Effector memory CD8-positive, alpha-beta T cell (primary cell): Measurements from ENCODE around the gene CASKIN2.

Experiments used
- ATAC-seq: fragments of 150-1000 bp; cut with Tn5 transposase; replicated peaks from 2 replicates; pipeline ENCODE4 v1.10.0; 2021; ENCODE audit warnings: mild to moderate bottlenecking, moderate library complexity
- DNase-seq, 3 experiments: peaks; one replicate each; pipeline ENCODE4 v3.0.0; 2021
- H3K27ac Mint-ChIP-seq, 2 donors: one replicate each; pipeline ENCODE4 v1.8.0; 2022; ENCODE audit warnings: mild to moderate bottlenecking in 2 of 2, mixed read lengths in 2 of 2, moderate library complexity in 2 of 2
- H3K27me3 Mint-ChIP-seq, 2 donors: one replicate each; pipeline ENCODE4 v1.8.0; 2022; ENCODE audit warnings: mixed read lengths in 2 of 2
- H3K36me3 Mint-ChIP-seq: one replicate; pipeline ENCODE4 v1.8.0; 2022; ENCODE audit warnings: mild to moderate bottlenecking, moderate library complexity, mixed read lengths; ENCODE audit not compliant: insufficient read depth
- H3K4me1 Mint-ChIP-seq, 2 donors: one replicate each; pipeline ENCODE4 v1.8.0; 2022; ENCODE audit warnings: low read depth in 2 of 2, mixed read lengths in 2 of 2
- H3K4me3 Mint-ChIP-seq, 2 donors: one replicate each; pipeline ENCODE4 v1.8.0; 2022; ENCODE audit warnings: mild to moderate bottlenecking in 2 of 2, mixed read lengths in 2 of 2, moderate library complexity in 2 of 2
- H3K9me3 Mint-ChIP-seq, 2 donors: one replicate each; pipeline ENCODE4 v1.8.0; 2022; ENCODE audit warnings: mixed read lengths in 2 of 2
- total RNA-seq, 9 experiments: gene quantifications; one replicate each; lab custom pipeline; 2026; lab: John Stamatoyannopoulos, UW

Gene CASKIN2, protein sequence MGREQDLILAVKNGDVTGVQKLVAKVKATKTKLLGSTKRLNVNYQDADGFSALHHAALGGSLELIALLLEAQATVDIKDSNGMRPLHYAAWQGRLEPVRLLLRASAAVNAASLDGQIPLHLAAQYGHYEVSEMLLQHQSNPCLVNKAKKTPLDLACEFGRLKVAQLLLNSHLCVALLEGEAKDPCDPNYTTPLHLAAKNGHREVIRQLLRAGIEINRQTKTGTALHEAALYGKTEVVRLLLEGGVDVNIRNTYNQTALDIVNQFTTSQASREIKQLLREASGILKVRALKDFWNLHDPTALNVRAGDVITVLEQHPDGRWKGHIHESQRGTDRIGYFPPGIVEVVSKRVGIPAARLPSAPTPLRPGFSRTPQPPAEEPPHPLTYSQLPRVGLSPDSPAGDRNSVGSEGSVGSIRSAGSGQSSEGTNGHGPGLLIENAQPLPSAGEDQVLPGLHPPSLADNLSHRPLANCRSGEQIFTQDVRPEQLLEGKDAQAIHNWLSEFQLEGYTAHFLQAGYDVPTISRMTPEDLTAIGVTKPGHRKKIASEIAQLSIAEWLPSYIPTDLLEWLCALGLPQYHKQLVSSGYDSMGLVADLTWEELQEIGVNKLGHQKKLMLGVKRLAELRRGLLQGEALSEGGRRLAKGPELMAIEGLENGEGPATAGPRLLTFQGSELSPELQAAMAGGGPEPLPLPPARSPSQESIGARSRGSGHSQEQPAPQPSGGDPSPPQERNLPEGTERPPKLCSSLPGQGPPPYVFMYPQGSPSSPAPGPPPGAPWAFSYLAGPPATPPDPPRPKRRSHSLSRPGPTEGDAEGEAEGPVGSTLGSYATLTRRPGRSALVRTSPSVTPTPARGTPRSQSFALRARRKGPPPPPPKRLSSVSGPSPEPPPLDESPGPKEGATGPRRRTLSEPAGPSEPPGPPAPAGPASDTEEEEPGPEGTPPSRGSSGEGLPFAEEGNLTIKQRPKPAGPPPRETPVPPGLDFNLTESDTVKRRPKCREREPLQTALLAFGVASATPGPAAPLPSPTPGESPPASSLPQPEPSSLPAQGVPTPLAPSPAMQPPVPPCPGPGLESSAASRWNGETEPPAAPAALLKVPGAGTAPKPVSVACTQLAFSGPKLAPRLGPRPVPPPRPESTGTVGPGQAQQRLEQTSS (N-terminal part only)
- 0 to 4.8 (median 1.8) reads per million in 9 experiments for total RNA-seq

DNA sequence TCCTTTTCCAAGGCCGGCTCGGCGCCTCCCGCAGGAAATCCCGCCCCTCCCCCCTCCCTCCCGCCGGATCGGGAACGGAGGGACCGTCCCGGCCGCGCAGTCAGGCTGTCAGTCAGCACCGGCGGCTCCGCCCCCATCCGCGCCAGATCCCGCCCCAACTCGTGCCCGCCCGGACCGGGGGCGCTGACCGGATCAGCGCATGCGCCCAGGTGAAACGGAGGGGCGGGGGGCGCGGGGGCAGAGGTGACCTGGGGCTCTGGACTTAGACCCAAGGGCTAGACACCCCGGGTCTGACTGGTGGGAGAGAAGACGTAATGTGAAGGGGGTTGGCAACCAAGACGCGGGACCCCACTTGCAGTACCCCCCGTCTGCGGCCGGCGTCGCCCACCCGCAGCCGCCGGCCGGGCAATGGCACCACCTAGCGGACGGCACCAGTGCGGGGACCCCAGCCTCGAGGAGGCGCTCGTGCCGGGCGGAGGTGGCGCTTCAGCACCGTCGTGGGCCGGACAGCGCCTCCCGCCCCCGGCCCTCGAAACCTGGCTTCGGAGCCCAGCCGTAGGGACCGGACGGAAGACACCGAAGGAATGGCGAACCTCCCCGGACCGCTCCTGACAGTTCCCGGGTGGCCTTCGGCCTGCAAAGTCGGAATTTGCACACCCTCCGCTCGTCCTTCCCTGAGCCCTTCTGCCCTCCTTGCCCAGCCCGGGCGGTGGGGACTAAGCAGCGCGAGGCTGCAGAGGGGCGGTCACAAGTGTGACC is at the start of gene CASKIN2:
Gene CASKIN2 (minus strand): TSS at position 42 of the 759 bp plus-strand sequence. CDS start 1,733 bp downstream, outside the sequence.
- Mint-ChIP-seq H3K27me3 (no peaks in the 10 kb centered on the region), H3K27ac (peak within 1 kb of the TSS; percentile 70 to 98), H3K4me3 (peak within 1 kb of the TSS; percentile 80 to 86), H3K36me3 (peaks cover 46% of the 10 kb centered on the region), H3K9me3 (no peaks in the 10 kb centered on the region), H3K4me1 (peaks cover 18 to 20% of the 10 kb centered on the region in 2 donors)
- peak; percentile 71 to 72 (median 71) for DNase-seq
- peak; percentile 54 for ATAC-seq

DNA sequence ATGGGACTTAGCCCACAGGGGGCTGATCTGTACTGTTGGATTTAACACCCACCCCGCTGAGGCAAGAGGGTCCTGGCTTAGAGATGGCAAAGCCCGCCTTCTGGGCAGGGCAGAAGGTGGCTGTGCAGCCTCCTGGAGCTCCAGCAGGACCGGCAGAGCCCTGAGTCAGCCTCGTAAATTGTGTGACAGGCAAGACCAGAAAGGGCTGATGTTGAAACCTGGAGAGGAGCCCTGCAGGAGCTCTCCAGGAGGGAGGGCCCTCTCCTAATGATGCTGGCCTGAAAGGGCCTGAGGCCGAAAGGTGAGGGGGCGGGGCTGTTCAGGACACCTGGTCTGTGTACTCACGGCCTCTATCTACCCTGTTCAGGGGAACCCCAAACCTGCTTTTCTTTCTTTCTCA is 49.7 kb upstream of the CASKIN2 start:
- Mint-ChIP-seq H3K27me3 (no peaks in the 10 kb centered on the region), H3K36me3 (peaks cover 30% of the 10 kb centered on the region), H3K27ac (no peak overlapping the region), H3K9me3 (no peaks in the 10 kb centered on the region), H3K4me3 (no peak overlapping the region), H3K4me1 (no peaks in the 10 kb centered on the region)
- DNase-seq (no peak), ATAC-seq (no peak)

DNA sequence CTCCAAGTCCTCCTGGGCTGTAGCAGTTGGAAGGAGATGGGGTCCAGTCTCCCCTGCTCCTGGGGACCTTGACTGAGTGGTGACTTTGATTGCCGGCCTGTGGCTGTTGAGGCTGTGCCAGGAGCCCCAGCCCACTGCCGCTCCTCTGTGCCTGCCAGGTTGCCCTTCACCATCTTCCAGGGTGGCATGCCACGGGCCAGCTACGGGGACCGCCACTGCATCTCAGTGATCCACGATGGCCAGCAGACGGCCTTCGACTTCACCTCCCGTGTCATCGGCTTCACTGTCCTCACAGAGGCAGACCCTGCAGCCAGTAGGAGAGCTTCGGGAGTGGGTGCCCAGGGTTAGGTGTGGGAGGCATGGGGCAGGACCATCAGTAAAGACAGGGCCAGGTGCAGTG is 48.9 kb upstream of the CASKIN2 start:
- no peak for DNase-seq
- no peak for ATAC-seq
- Mint-ChIP-seq H3K9me3 (no peaks in the 10 kb centered on the region), H3K4me3 (no peak overlapping the region), H3K4me1 (no peaks in the 10 kb centered on the region), H3K27ac (no peak overlapping the region), H3K27me3 (no peaks in the 10 kb centered on the region), H3K36me3 (peaks cover 27% of the 10 kb centered on the region)

GRCh38 chr17:75563063-75563758 is 47.9 kb upstream of the CASKIN2 start:
- Mint-ChIP-seq H3K4me3 (no peak overlapping the region), H3K36me3 (peaks cover 19% of the 10 kb centered on the region), H3K27ac (no peak overlapping the region), H3K9me3 (no peaks in the 10 kb centered on the region), H3K27me3 (no peaks in the 10 kb centered on the region), H3K4me1 (peaks cover 0 to 4% of the 10 kb centered on the region in 2 donors)
- ATAC-seq (no peak), DNase-seq (no peak)

- Mint-ChIP-seq H3K27ac (no peak overlapping the region), H3K4me3 (no peak overlapping the region), H3K36me3 (peaks cover 19% of the 10 kb centered on the region), H3K27me3 (no peaks in the 10 kb centered on the region), H3K4me1 (peaks cover 0 to 4% of the 10 kb centered on the region in 2 donors), H3K9me3 (no peaks in the 10 kb centered on the region)
- ATAC-seq (no peak), DNase-seq (no peak)
Measured at GRCh38 chr17:75561927-75562603, 46.7 kb upstream of the CASKIN2 start.

GRCh38 chr17:75559958-75560533 is 44.7 kb upstream of the CASKIN2 start:
- Mint-ChIP-seq H3K27ac (peak overlapping the region in 1 of 2 donors; percentile 19), H3K9me3 (no peaks in the 10 kb centered on the region), H3K4me1 (peaks cover 0 to 4% of the 10 kb centered on the region in 2 donors), H3K4me3 (no peak overlapping the region), H3K27me3 (no peaks in the 10 kb centered on the region), H3K36me3 (peaks cover 12% of the 10 kb centered on the region)
- DNase-seq (no peak), ATAC-seq (no peak)

GRCh38 chr17:75558666-75559530 is 43.6 kb upstream of the CASKIN2 start:
- Mint-ChIP-seq H3K36me3 (peaks cover 10% of the 10 kb centered on the region), H3K27ac (peak overlapping the region in 1 of 2 donors; percentile 57), H3K27me3 (no peaks in the 10 kb centered on the region), H3K9me3 (no peaks in the 10 kb centered on the region), H3K4me3 (no peak overlapping the region), H3K4me1 (peaks cover 0 to 4% of the 10 kb centered on the region in 2 donors)
- no peak for DNase-seq
- no peak for ATAC-seq

GRCh38 chr17:75557852-75558665 is 42.7 kb upstream of the CASKIN2 start:
- no peak for DNase-seq
- peaks cover 0 to 4% of the 10 kb centered on the region in 2 donors for H3K4me1 Mint-ChIP-seq
- H3K36me3 Mint-ChIP-seq, result peaks cover 8% of the 10 kb centered on the region
- H3K4me3 Mint-ChIP-seq, result no peak overlapping the region
- no peak overlapping the region for H3K27ac Mint-ChIP-seq
- no peaks in the 10 kb centered on the region for H3K9me3 Mint-ChIP-seq
- H3K27me3 Mint-ChIP-seq, result no peaks in the 10 kb centered on the region
- no peak for ATAC-seq

DNA sequence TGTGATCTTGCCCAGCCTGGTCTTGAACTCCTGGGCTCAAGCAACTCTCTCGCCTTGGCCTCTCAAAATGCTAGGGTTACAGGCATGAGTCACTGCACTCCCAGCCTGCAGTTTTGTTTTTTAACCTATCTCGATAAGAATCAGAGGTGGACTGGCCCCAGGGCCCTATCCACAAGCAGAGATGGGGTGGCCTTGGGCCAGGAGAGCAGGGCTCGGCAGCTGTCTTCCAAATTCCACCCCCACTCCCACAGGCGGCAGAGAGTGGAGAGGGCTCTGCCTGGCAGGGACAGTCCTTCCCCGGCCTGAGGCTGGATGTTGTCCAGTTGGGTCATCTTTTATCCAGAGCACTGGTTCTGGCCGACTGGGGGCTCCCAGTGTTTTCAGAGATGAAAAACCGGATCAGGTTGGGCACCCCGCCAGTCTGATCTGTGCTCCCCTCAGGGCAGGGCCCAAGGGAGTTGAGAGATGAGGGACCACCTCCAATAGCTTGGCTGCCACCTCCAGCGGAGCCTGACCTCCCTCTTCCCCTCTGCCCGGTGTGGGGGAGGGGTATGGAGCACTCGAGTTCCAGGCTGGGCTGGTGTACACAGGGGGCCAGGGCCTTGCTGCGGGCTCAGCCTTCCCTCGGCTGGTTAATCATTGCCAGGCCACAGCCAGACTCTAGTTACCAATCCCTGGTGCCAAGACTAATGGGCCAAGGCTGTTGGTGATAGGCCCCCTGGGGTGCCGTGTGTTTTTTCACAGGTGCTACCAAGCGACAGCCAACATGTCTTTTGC is 41.9 kb upstream of the CASKIN2 start:
- Mint-ChIP-seq H3K4me3 (no peak overlapping the region), H3K36me3 (peaks cover 4% of the 10 kb centered on the region), H3K9me3 (no peaks in the 10 kb centered on the region), H3K4me1 (peaks cover 0 to 4% of the 10 kb centered on the region in 2 donors), H3K27ac (no peak overlapping the region), H3K27me3 (no peaks in the 10 kb centered on the region)
- ATAC-seq (no peak), DNase-seq (no peak)

DNA sequence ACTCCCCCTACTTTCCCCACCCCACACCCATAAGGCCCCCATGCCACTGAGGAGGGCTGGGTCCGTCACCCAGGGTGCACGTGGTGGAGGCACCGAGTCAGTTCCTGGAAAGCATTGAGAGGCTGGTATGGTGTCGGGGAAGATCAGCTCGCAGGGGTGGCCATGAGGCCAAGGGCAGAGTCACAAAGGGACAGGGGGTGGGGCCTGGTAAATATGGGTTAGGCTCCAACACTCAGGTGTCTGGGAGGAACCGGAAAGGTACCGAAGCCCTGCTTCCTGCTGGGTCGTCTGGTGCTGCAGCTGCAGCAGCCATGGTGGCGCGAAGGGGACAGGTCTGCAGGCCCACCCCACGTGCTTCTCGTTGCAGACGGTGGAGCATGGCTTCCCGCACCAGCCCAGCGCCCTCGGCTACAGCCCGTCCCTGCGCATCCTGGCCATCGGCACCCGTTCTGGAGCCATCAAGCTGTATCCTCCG is 40.4 kb upstream of the CASKIN2 start:
- ATAC-seq, result no peak
- peaks cover 2 to 7% of the 10 kb centered on the region in 2 donors for H3K4me1 Mint-ChIP-seq

More for the DNA sequence above, 40.4 kb upstream of the CASKIN2 start:
- no peak for DNase-seq
- Mint-ChIP-seq H3K9me3 (no peaks in the 10 kb centered on the region), H3K27ac (no peak overlapping the region), H3K27me3 (no peaks in the 10 kb centered on the region), H3K4me3 (no peak overlapping the region), H3K36me3 (peaks cover 7% of the 10 kb centered on the region)
